K562 (cell line): ENCODE data around the gene MFN1. TPM values are rescaled to one million over a fixed set of nuclear protein-coding genes. Genes with fewer than 3 reads are reported as not detected.
A peak's percentile ranks its signal among the peaks of the same experiment; 100 is the strongest.

Experiments used
- ATAC-seq: fragments of 200-7000 bp; cut with Tn5 transposase; 3 replicates; pipeline ENCODE4 v1.9.1; 2020; ENCODE audit warnings: moderate library complexity
- BruUV-seq: library from RNA; stranded (reverse); fragments of 400-500 nt; replicated peaks from 2 replicates; lab custom pipeline; 2021; lab: Mats Ljungman, UMichigan
- CTCF ChIA-PET: fragments of 300-600 bp; formaldehyde crosslinking; extraction: SDS; loops from one replicate; lab custom pipeline; 2021; ENCODE audit warnings: low intra/inter-chr PET ratio; lab: Yijun Ruan, JAX
- POLR2A ChIA-PET: fragments of 300-600, 350-650 bp; sonication (Branson Sonifier 250); formaldehyde crosslinking; extraction: SDS; loops from one replicate; lab custom pipeline; 2021; ENCODE audit warnings: antibody characterized with exemption, inconsistent platforms; lab: Yijun Ruan, JAX
- DNase-seq, 4 experiments: peaks; one replicate each; pipeline versions ENCODE4 v3.0.0 to v3.0.0-alpha.2; 2011 to 2018; ENCODE audit warnings: low spot score in 3 of 4, mixed read lengths in 3 of 4; ENCODE audit errors: extremely low read depth in 1 of 4
- FAIRE-seq: peaks from 2 replicates; lab custom pipeline; 2011; peaks lifted over from hg19 to GRCh38; lab: Jason Lieb, UNC
- H2AFZ ChIP-seq: 2 replicates; pipeline ENCODE4 v1.6.0; 2011; ENCODE audit warnings: low read depth, low read length, control low read depth, inconsistent platforms
- H3K27ac ChIP-seq: fragments of 200-600 bp; 3 replicates; pipeline ENCODE4 v1.8.0; 2011; ENCODE audit warnings: low read depth, mild to moderate bottlenecking, control low read depth, inconsistent platforms, low read length, moderate library complexity, mixed read lengths; ENCODE audit errors: extremely low read depth
- H3K27me3 ChIP-seq, 2 experiments: fragments of 300-600 bp in 1 of 2; 2 replicates in 1 of 2; 3 replicates in 1 of 2; pipeline versions ENCODE4 v1.6.0 to v1.8.0; 2011; ENCODE audit warnings: inconsistent platforms in 2 of 2, low read length in 2 of 2, mild to moderate bottlenecking in 1 of 2, mixed read lengths in 1 of 2, moderate library complexity in 1 of 2; ENCODE audit not compliant: control insufficient read depth in 2 of 2, insufficient read depth in 2 of 2
- H3K36me3 ChIP-seq: fragments of 300-600 bp; 3 replicates; pipeline ENCODE4 v1.8.0; 2011; ENCODE audit warnings: mild to moderate bottlenecking, low read length, inconsistent platforms; ENCODE audit not compliant: control insufficient read depth, insufficient read depth
- H3K4me1 ChIP-seq, 2 experiments: fragments of 200-600 bp in 1 of 2; replicated peaks in 1 of 2; 2 replicates in 1 of 2; 3 replicates in 1 of 2; pipeline versions ENCODE4 v1.5.1 to v1.8.0; 2011; ENCODE audit warnings: inconsistent platforms in 2 of 2, low read length in 2 of 2, mild to moderate bottlenecking in 1 of 2, mixed read lengths in 1 of 2, moderate library complexity in 1 of 2; ENCODE audit not compliant: control insufficient read depth in 2 of 2, insufficient read depth in 2 of 2
- H3K4me2 ChIP-seq: 2 replicates; pipeline ENCODE4 v1.6.1; 2011; ENCODE audit warnings: low read length, control low read depth, inconsistent platforms, mixed read lengths; ENCODE audit not compliant: insufficient read depth
- H3K4me3 ChIP-seq: fragments of 200-600 bp; sonication (generic), shearing (Covaris generic); 2 replicates; pipeline ENCODE4 v1.5.1; 2016; ENCODE audit warnings: control low read depth, inconsistent platforms
- H3K79me2 ChIP-seq: fragments of 200-600 bp; 3 replicates; pipeline ENCODE4 v1.8.0; 2011; ENCODE audit warnings: low read length, inconsistent platforms; ENCODE audit not compliant: control insufficient read depth, insufficient read depth
- H3K9ac ChIP-seq, 2 experiments: 2 replicates each; pipeline versions ENCODE4 v1.6.0 to v1.6.1; 2011; ENCODE audit warnings: low read depth in 2 of 2, low read length in 2 of 2, control low read depth in 1 of 2, inconsistent platforms in 1 of 2, mild to moderate bottlenecking in 1 of 2, mixed read lengths in 1 of 2; ENCODE audit not compliant: insufficient read depth in 1 of 2
- H3K9me1 ChIP-seq: one replicate; pipeline ENCODE4 v1.6.0; 2011; ENCODE audit warnings: inconsistent platforms, mild to moderate bottlenecking, low read length, moderate library complexity; ENCODE audit not compliant: control insufficient read depth, insufficient read depth
- H3K9me3 ChIP-seq: replicated peaks from 2 replicates; pipeline ENCODE4 v1.5.1; 2011; ENCODE audit warnings: low read depth, low read length, inconsistent platforms; ENCODE audit not compliant: control insufficient read depth, insufficient read depth
- H4K20me1 ChIP-seq: replicated peaks from 2 replicates; pipeline ENCODE4 v1.6.1; 2011; ENCODE audit warnings: low read length, inconsistent platforms, mixed read lengths; ENCODE audit not compliant: control insufficient read depth, insufficient read depth
- DIDO1 ChIP-seq: fragments of 450-650 bp; IDR thresholded peaks from 2 replicates; pipeline ENCODE4 v1.6.1; 2016; ENCODE audit warnings: low read depth, missing biosample characterization, missing genetic modification characterization
- DMBX1 ChIP-seq: fragments of 250-450 bp; sonication (Bioruptor Pico); IDR thresholded peaks from 2 replicates; pipeline ENCODE4 v1.8.0; 2022; ENCODE audit warnings: inconsistent platforms, mild to moderate bottlenecking, moderate library complexity, borderline replicate concordance
- EGR1 ChIP-seq: fragments of 450-650 bp; conservative IDR thresholded peaks from 2 replicates; pipeline ENCODE4 v1.6.1; 2017; ENCODE audit warnings: mild to moderate bottlenecking
- FUS ChIP-seq: fragments of 200-400 bp; formaldehyde crosslinking; optimal IDR thresholded peaks from 2 replicates; pipeline ENCODE3; 2017; ENCODE audit warnings: low read depth, low read length
- KDM1A ChIP-seq, 2 experiments: fragments of 450-650 bp; IDR thresholded peaks; 2 replicates each; pipeline ENCODE4 v1.6.1; 2016; ENCODE audit warnings: mild to moderate bottlenecking in 2 of 2
- PCBP1 ChIP-seq: fragments of 200-400 bp; formaldehyde crosslinking; IDR thresholded peaks from 2 replicates; pipeline ENCODE4 v1.6.1; 2018; ENCODE audit warnings: mild to moderate bottlenecking, low read depth, low read length; ENCODE audit not compliant: poor library complexity, severe bottlenecking
- PPARD ChIP-seq: fragments of 250-450 bp; sonication (Bioruptor Pico); IDR thresholded peaks from 2 replicates; pipeline ENCODE4 v1.8.0; 2022; ENCODE audit warnings: inconsistent platforms, mild to moderate bottlenecking, moderate library complexity
- PTBP1 ChIP-seq: fragments of 200-400 bp; formaldehyde crosslinking; IDR thresholded peaks from 2 replicates; pipeline ENCODE4 v1.6.1; 2017; ENCODE audit warnings: low read depth, low read length
- RBM25 ChIP-seq: fragments of 200-400 bp; formaldehyde crosslinking; IDR thresholded peaks from 2 replicates; pipeline ENCODE4 v1.6.1; 2018; ENCODE audit warnings: low read length, low read depth, moderate library complexity; ENCODE audit not compliant: severe bottlenecking
- RBM39 ChIP-seq: fragments of 200-400 bp; formaldehyde crosslinking; optimal IDR thresholded peaks from 2 replicates; pipeline ENCODE3; 2018; ENCODE audit warnings: low read depth, low read length
- STAT5A ChIP-seq: IDR thresholded peaks from 2 replicates; pipeline ENCODE4 v1.6.1; 2012; ENCODE audit warnings: low read length, inconsistent platforms, borderline replicate concordance
- TCF3 ChIP-seq: sonication (generic); formaldehyde crosslinking; IDR thresholded peaks from 2 replicates; pipeline ENCODE4 v1.4.0; 2020; ENCODE audit warnings: mild to moderate bottlenecking, missing genetic modification reagents
- ZNF121 ChIP-seq: sonication (generic); formaldehyde crosslinking; conservative IDR thresholded peaks from 2 replicates; pipeline ENCODE4 v1.8.0; 2022; ENCODE audit warnings: missing genetic modification reagents
- ZNF133 ChIP-seq: fragments of 250-450 bp; sonication (Bioruptor Pico); IDR thresholded peaks from 2 replicates; pipeline ENCODE4 v1.4.0; 2020; ENCODE audit warnings: mild to moderate bottlenecking
- ZNF347 ChIP-seq: fragments of 450-650 bp; formaldehyde crosslinking; IDR thresholded peaks from 2 replicates; pipeline ENCODE4 v1.4.0; 2020; ENCODE audit warnings: low read depth, mild to moderate bottlenecking, moderate library complexity
- ZNF512 ChIP-seq: IDR thresholded peaks from 2 replicates; pipeline ENCODE4 v1.6.1; 2016; ENCODE audit warnings: missing genetic modification characterization, missing compliant biosample characterization
- ZNF778 ChIP-seq: fragments of 450-650 bp; formaldehyde crosslinking; IDR thresholded peaks from 2 replicates; pipeline ENCODE4 v1.4.0; 2020; ENCODE audit warnings: mild to moderate bottlenecking, moderate library complexity
- WGBS: fragments of 100-300 bp; shearing (Covaris generic); methylation state at CpG from one replicate; pipeline ENCODE4 v1.1.6; 2016; ENCODE audit warnings: low coverage, mixed read lengths; ENCODE audit not compliant: insufficient coverage; ENCODE audit errors: missing lambda C conversion rate; 5-methylcytosine and 5-hydroxymethylcytosine counted together
- in situ Hi-C: fragments of 300-500 bp; cut with MboI; formaldehyde crosslinking; loops from 4 replicates; pipeline ENCODE4 v1.15.0; 2018; ENCODE audit warnings: inconsistent platforms, mixed read lengths
- intact Hi-C: fragments of 100-400 bp; cut with micrococcal nuclease; formaldehyde crosslinking; loops from 2 replicates; pipeline ENCODE4 v1.14.2; 2022
- polyA plus RNA-seq, 8 experiments: library from polyadenylated mRNA; depleted of rRNA in 4 of 8; stranded (reverse) in 5 of 8; unstranded in 3 of 8; fragments of >200 nt; fragmentation: Nextera tagmentation in 2 of 8; fragmentation: Illumina TruSeq in 1 of 8; extraction: Ambion mirVana in 2 of 8; extraction: Trizol in 1 of 8; gene quantifications; 2 replicates each; pipeline versions ENCODE4 v1.2.1 to v1.2.3, GENCODE V29; 2011 to 2014; ENCODE audit warnings: inconsistent platforms in 1 of 8, missing spikeins in 1 of 8
- total RNA-seq, 7 experiments: library from RNA; depleted of rRNA in 6 of 7; stranded (reverse); fragments of >200 nt in 6 of 7; fragmentation: Illumina TruSeq in 2 of 7; extraction: Trizol in 2 of 7; gene quantifications; 2 replicates each; pipeline versions ENCODE4 v1.2.1 to v1.2.3, GENCODE V29; 2011 to 2021; ENCODE audit warnings: low replicate concordance in 1 of 7

The MFN1 gene
- total and polyA plus RNA-seq, 9 of the 15 experiments (the other 6 are each of a cell fraction or from before 2014, with no cell fraction given), result 10.5 to 42.7 (median 22.6) TPM

DNA sequence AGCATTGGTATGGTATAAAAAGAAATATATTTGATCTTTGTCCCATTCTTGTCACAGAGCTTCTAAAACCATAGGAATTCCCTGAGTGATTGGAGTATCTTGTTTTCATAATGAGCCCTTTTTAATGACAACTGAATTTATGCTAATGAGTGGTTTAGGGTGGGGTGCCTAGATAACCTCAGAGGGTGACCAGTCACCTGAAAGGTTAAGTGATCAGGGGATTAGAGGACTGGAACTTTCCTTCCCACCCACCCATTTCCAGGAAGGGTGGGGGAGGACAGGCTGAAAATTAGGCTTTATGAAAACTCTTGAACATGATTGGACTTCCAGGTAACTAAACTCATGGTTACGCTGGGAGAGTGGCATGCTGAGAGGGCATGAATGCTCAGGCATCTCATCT is 8.5 kb downstream of the MFN1 start:
- Histone ChIP-seq H3K79me2 (no peaks in the 10 kb centered on the region; the same call in 2 of the 3 replicates), H3K4me1 (peaks cover 0 to 6% of the 10 kb centered on the region in 2 experiments; a peak in 2 of 5 replicates), H4K20me1 (no peaks in the 10 kb centered on the region), H3K9ac (no peak overlapping the region), H3K27me3 (no peaks in the 10 kb centered on the region), H3K36me3 (peaks cover 87% of the 10 kb centered on the region), H3K9me3 (no peaks in the 10 kb centered on the region), H3K4me2 (no peak overlapping the region), H3K27ac (no peak overlapping the region), H3K4me3 (no peak overlapping the region), H3K9me1 (no peaks in the 10 kb centered on the region), H2AFZ (no peak overlapping the region)
- intact Hi-C loops (no loop called here), in situ Hi-C loops (no loop called here)
- FAIRE-seq (peak; percentile 57), ATAC-seq (no peak; the same call in 2 of the 3 replicates), DNase-seq (peak in 1 of 4 experiments; percentile 16)
- 90% methylated on average over 1 of the region's 1 CpG for WGBS
- TF ChIP-seq TCF3 (CRISPR knock-in tag) (peak; percentile 20; the same call in 1 of the 2 replicates), EGR1 (0 out of 2 replicates have a peak, but pooled peaks have one; percentile 23), ZNF778 (CRISPR knock-in tag) (no peak), STAT5A (peak; percentile 29; the same call in 1 of the 2 replicates), DMBX1 (peak; percentile 71; the same call in 1 of the 2 replicates), DIDO1 (no peak), KDM1A (IDR thresholded peaks at IDR 0.05) (peak in 1 of 2 experiments; percentile 21; a peak in 1 of 4 replicates)
- no TSS peak for BruUV-seq
- ChIA-PET POLR2A (no interaction called here), CTCF (no interaction called here)

- Histone ChIP-seq H3K4me1 (no peaks in the 10 kb centered on the region), H3K36me3 (peaks cover 81% of the 10 kb centered on the region)
Measured at GRCh38 chr3:179363332-179363731, 15.8 kb downstream of the MFN1 start.

More at GRCh38 chr3:179363332-179363731, 15.8 kb downstream of the MFN1 start:
- ATAC-seq (no peak), FAIRE-seq (no peak), DNase-seq (no peak)
- WGBS, result 92% methylated on average over 5 of the region's 5 CpGs
- Histone ChIP-seq H3K9ac (no peak overlapping the region), H3K4me3 (no peak overlapping the region), H2AFZ (no peak overlapping the region), H3K9me3 (no peaks in the 10 kb centered on the region), H3K27me3 (no peaks in the 10 kb centered on the region), H3K27ac (no peak overlapping the region), H3K79me2 (no peaks in the 10 kb centered on the region), H4K20me1 (no peaks in the 10 kb centered on the region), H3K4me2 (no peak overlapping the region), H3K9me1 (no peaks in the 10 kb centered on the region)
- no TSS peak for BruUV-seq
- intact Hi-C loops (no loop called here), in situ Hi-C loops (no loop called here)
- CTCF ChIA-PET, result no interaction called here
- no peak for TF ChIP-seq PTBP1
- no peak for TF ChIP-seq ZNF512 (tag)
- TF ChIP-seq ZNF133 (CRISPR knock-in tag), result no peak
- no peak for TF ChIP-seq ZNF347 (CRISPR knock-in tag)
- TF ChIP-seq FUS, result no peak
- no peak for TF ChIP-seq PCBP1
- TF ChIP-seq RBM39, result no peak
- TF ChIP-seq ZNF121 (CRISPR knock-in tag), result peak; percentile 96
- TF ChIP-seq PPARD, result no peak
- peak; percentile 58 for TF ChIP-seq RBM25
- POLR2A ChIA-PET, result interaction anchor here (1.2 to 1.9 kb wide), 2 partner anchors 11 to 343 kb away, joined by 3 to 7 read pairs; no protein-coding TSS in a partner anchor
